ENCODE results near the gene C1orf115.
A peak's percentile ranks its signal among the peaks of the same experiment; 100 is the strongest.

C1orf115 gene

GRCh38 chr1:220690140-220691052 lies at the start of gene C1orf115:
C1orf115 (plus strand) TSS chr1:220690363; CDS start chr1:220690403, 40 bp downstream.
- H3K36me3 ChIP-seq (ENCODE audit: insufficient read depth, low read length): no peaks in the 10 kb centered on the region
- peak within 1 kb of the TSS; percentile 78 for H2AFZ ChIP-seq (ENCODE audit: low read depth, low read length)
- no peaks in the 10 kb centered on the region for H3K4me1 ChIP-seq (ENCODE audit: insufficient read depth, low read length)
- H3K27me3 ChIP-seq (ENCODE audit: insufficient read depth, low read length): peaks cover 34% of the 10 kb centered on the region
- peak within 1 kb of the TSS; percentile 48 for H3K4me3 ChIP-seq (ENCODE audit: low read length)
- no peaks in the 10 kb centered on the region for H3K9me3 ChIP-seq (ENCODE audit: low read length)

GRCh38 chr1:220642285-220642684 lies 47.9 kb upstream of the C1orf115 start:
- H2AFZ ChIP-seq (ENCODE audit: low read depth, low read length): no peak overlapping the region
- no peaks in the 10 kb centered on the region for H3K4me1 ChIP-seq (ENCODE audit: insufficient read depth, low read length)
- H3K27me3 ChIP-seq (ENCODE audit: insufficient read depth, low read length): no peaks in the 10 kb centered on the region
- H3K4me3 ChIP-seq (ENCODE audit: low read length): no peak overlapping the region
- peaks cover 20% of the 10 kb centered on the region for H3K36me3 ChIP-seq (ENCODE audit: insufficient read depth, low read length)
- H3K9me3 ChIP-seq (ENCODE audit: low read length): peaks cover 11% of the 10 kb centered on the region

GRCh38 chr1:220652995-220653394 lies 37.2 kb upstream of the C1orf115 start:
- H2AFZ ChIP-seq (ENCODE audit: low read depth, low read length): no peak overlapping the region
- H3K36me3 ChIP-seq (ENCODE audit: insufficient read depth, low read length): peaks cover 29% of the 10 kb centered on the region
- H3K27me3 ChIP-seq (ENCODE audit: insufficient read depth, low read length): no peaks in the 10 kb centered on the region
- H3K4me1 ChIP-seq (ENCODE audit: insufficient read depth, low read length): no peaks in the 10 kb centered on the region
- H3K4me3 ChIP-seq (ENCODE audit: low read length): no peak overlapping the region
- no peaks in the 10 kb centered on the region for H3K9me3 ChIP-seq (ENCODE audit: low read length)

- Histone ChIP-seq H3K9me3 (ENCODE audit: low read length) (no peaks in the 10 kb centered on the region), H3K4me3 (ENCODE audit: low read length) (no peak overlapping the region), H2AFZ (ENCODE audit: low read depth, low read length) (no peak overlapping the region), H3K36me3 (ENCODE audit: insufficient read depth, low read length) (peaks cover 31% of the 10 kb centered on the region), H3K4me1 (ENCODE audit: insufficient read depth, low read length) (no peaks in the 10 kb centered on the region), H3K27me3 (ENCODE audit: insufficient read depth, low read length) (no peaks in the 10 kb centered on the region)
These were observed 34.7 kb upstream of the C1orf115 start for GRCh38 chr1:220655509-220655908.

- Histone ChIP-seq H3K36me3 (ENCODE audit: insufficient read depth, low read length) (peaks cover 31% of the 10 kb centered on the region), H2AFZ (ENCODE audit: low read depth, low read length) (no peak overlapping the region), H3K4me3 (ENCODE audit: low read length) (no peak overlapping the region), H3K27me3 (ENCODE audit: insufficient read depth, low read length) (no peaks in the 10 kb centered on the region), H3K4me1 (ENCODE audit: insufficient read depth, low read length) (no peaks in the 10 kb centered on the region), H3K9me3 (ENCODE audit: low read length) (no peaks in the 10 kb centered on the region)
These were observed 34.0 kb upstream of the C1orf115 start for GRCh38 chr1:220655961-220656740.

- Histone ChIP-seq H3K36me3 (ENCODE audit: insufficient read depth, low read length) (peaks cover 10% of the 10 kb centered on the region), H3K4me3 (ENCODE audit: low read length) (no peak overlapping the region), H3K4me1 (ENCODE audit: insufficient read depth, low read length) (no peaks in the 10 kb centered on the region), H2AFZ (ENCODE audit: low read depth, low read length) (no peak overlapping the region), H3K27me3 (ENCODE audit: insufficient read depth, low read length) (no peaks in the 10 kb centered on the region), H3K9me3 (ENCODE audit: low read length) (no peaks in the 10 kb centered on the region)
These were observed 23.8 kb upstream of the C1orf115 start for GRCh38 chr1:220666349-220666748.

- H3K4me1 ChIP-seq (ENCODE audit: insufficient read depth, low read length): no peaks in the 10 kb centered on the region
- no peaks in the 10 kb centered on the region for H3K36me3 ChIP-seq (ENCODE audit: insufficient read depth, low read length)
- H3K27me3 ChIP-seq (ENCODE audit: insufficient read depth, low read length): peaks cover 3% of the 10 kb centered on the region
- H3K9me3 ChIP-seq (ENCODE audit: low read length): no peaks in the 10 kb centered on the region
- no peak overlapping the region for H3K4me3 ChIP-seq (ENCODE audit: low read length)
- no peak overlapping the region for H2AFZ ChIP-seq (ENCODE audit: low read depth, low read length)
These were observed 21.2 kb upstream of the C1orf115 start for GRCh38 chr1:220669005-220669404.

GRCh38 chr1:220670365-220670764 lies 19.8 kb upstream of the C1orf115 start:
- Histone ChIP-seq H3K4me1 (ENCODE audit: insufficient read depth, low read length) (no peaks in the 10 kb centered on the region), H2AFZ (ENCODE audit: low read depth, low read length) (no peak overlapping the region), H3K27me3 (ENCODE audit: insufficient read depth, low read length) (peaks cover 3% of the 10 kb centered on the region), H3K36me3 (ENCODE audit: insufficient read depth, low read length) (no peaks in the 10 kb centered on the region), H3K4me3 (ENCODE audit: low read length) (no peak overlapping the region), H3K9me3 (ENCODE audit: low read length) (no peaks in the 10 kb centered on the region)

GRCh38 chr1:220673921-220674320 lies 16.2 kb upstream of the C1orf115 start:
- no peak overlapping the region for H3K4me3 ChIP-seq (ENCODE audit: low read length)
- H3K27me3 ChIP-seq (ENCODE audit: insufficient read depth, low read length): peaks cover 3% of the 10 kb centered on the region
- H3K36me3 ChIP-seq (ENCODE audit: insufficient read depth, low read length): no peaks in the 10 kb centered on the region
- no peaks in the 10 kb centered on the region for H3K4me1 ChIP-seq (ENCODE audit: insufficient read depth, low read length)
- H2AFZ ChIP-seq (ENCODE audit: low read depth, low read length): no peak overlapping the region
- no peaks in the 10 kb centered on the region for H3K9me3 ChIP-seq (ENCODE audit: low read length)

GRCh38 chr1:220677251-220677650 lies 12.9 kb upstream of the C1orf115 start:
- Histone ChIP-seq H2AFZ (ENCODE audit: low read depth, low read length) (no peak overlapping the region), H3K4me1 (ENCODE audit: insufficient read depth, low read length) (no peaks in the 10 kb centered on the region), H3K36me3 (ENCODE audit: insufficient read depth, low read length) (no peaks in the 10 kb centered on the region), H3K4me3 (ENCODE audit: low read length) (no peak overlapping the region), H3K27me3 (ENCODE audit: insufficient read depth, low read length) (peaks cover 3% of the 10 kb centered on the region), H3K9me3 (ENCODE audit: low read length) (no peaks in the 10 kb centered on the region)

GRCh38 chr1:220680085-220680687 lies 10.0 kb upstream of the C1orf115 start:
- Histone ChIP-seq H3K36me3 (ENCODE audit: insufficient read depth, low read length) (no peaks in the 10 kb centered on the region), H2AFZ (ENCODE audit: low read depth, low read length) (no peak overlapping the region), H3K9me3 (ENCODE audit: low read length) (no peaks in the 10 kb centered on the region)

GRCh38 chr1:220681220-220681880 lies 8.8 kb upstream of the C1orf115 start:
- H3K9me3 ChIP-seq (ENCODE audit: low read length): no peaks in the 10 kb centered on the region
- no peaks in the 10 kb centered on the region for H3K36me3 ChIP-seq (ENCODE audit: insufficient read depth, low read length)
- peaks cover 3% of the 10 kb centered on the region for H3K27me3 ChIP-seq (ENCODE audit: insufficient read depth, low read length)
- H3K4me3 ChIP-seq (ENCODE audit: low read length): no peak overlapping the region
- no peak overlapping the region for H2AFZ ChIP-seq (ENCODE audit: low read depth, low read length)
- no peaks in the 10 kb centered on the region for H3K4me1 ChIP-seq (ENCODE audit: insufficient read depth, low read length)

More at GRCh38 chr1:220680085-220680687, 10.0 kb upstream of the C1orf115 start:
- Histone ChIP-seq H3K27me3 (ENCODE audit: insufficient read depth, low read length) (no peaks in the 10 kb centered on the region), H3K4me1 (ENCODE audit: insufficient read depth, low read length) (no peaks in the 10 kb centered on the region), H3K4me3 (ENCODE audit: low read length) (no peak overlapping the region)

Data from neuron (in vitro differentiated cells).